ENCODE results near the gene MOV10. TPM values are rescaled to one million over a fixed set of nuclear protein-coding genes. Genes with fewer than 3 reads are reported as not detected.

Gene MOV10
- total RNA-seq, 2 donors from 2014 or later, result 61.6 to 62.7 TPM

- H3K27me3 ChIP-seq, result no peaks in the 10 kb centered on the region
- DNase-seq, result no peak
- intact Hi-C loops (cut with DNase I), result no loop called here
- H3K9ac ChIP-seq (ENCODE audit: low read depth in 2 of 2, low read length in 2 of 2), result no peak overlapping the region
- no peaks in the 10 kb centered on the region for H3K4me1 ChIP-seq
- no peaks in the 10 kb centered on the region for H3K9me3 ChIP-seq
- H3K4me3 ChIP-seq, result no peak overlapping the region
- no peak overlapping the region for H3K27ac ChIP-seq
- H3K36me3 ChIP-seq, result no peaks in the 10 kb centered on the region
- no peak for TF ChIP-seq CTCF (IDR thresholded peaks at IDR 0.05)
Observed at GRCh38 chr1:112731451-112731850, 57.0 kb downstream of the MOV10 start.

GRCh38 chr1:112735752-112736151 is 61.3 kb downstream of the MOV10 start:
- no peak overlapping the region for H3K4me3 ChIP-seq
- no peak for DNase-seq
- H3K4me1 ChIP-seq, result no peaks in the 10 kb centered on the region
- no peaks in the 10 kb centered on the region for H3K9me3 ChIP-seq
- H3K27ac ChIP-seq, result no peak overlapping the region
- H3K36me3 ChIP-seq, result no peaks in the 10 kb centered on the region
- TF ChIP-seq CTCF (IDR thresholded peaks at IDR 0.05), result no peak
- no peaks in the 10 kb centered on the region for H3K27me3 ChIP-seq
- intact Hi-C loops (cut with DNase I), result no loop called here
- no peak overlapping the region for H3K9ac ChIP-seq (ENCODE audit: low read depth in 2 of 2, low read length in 2 of 2)

- intact Hi-C loops (cut with DNase I), result no loop called here
Observed at GRCh38 chr1:112737573-112737972, 63.1 kb downstream of the MOV10 start.

GRCh38 chr1:112743174-112744008 is 68.9 kb downstream of the MOV10 start:
- no peaks in the 10 kb centered on the region for H3K9me3 ChIP-seq
- H3K27me3 ChIP-seq, result peaks cover 28% of the 10 kb centered on the region
- H3K4me3 ChIP-seq, result peak overlapping the region; percentile 19
- intact Hi-C loops (cut with DNase I), result no loop called here
- no peaks in the 10 kb centered on the region for H3K36me3 ChIP-seq
- no peak overlapping the region for H3K27ac ChIP-seq
- peaks cover 8% of the 10 kb centered on the region for H3K4me1 ChIP-seq
- H3K9ac ChIP-seq (ENCODE audit: low read depth in 2 of 2, low read length in 2 of 2), result no peak overlapping the region
- DNase-seq, result no peak
- TF ChIP-seq CTCF (IDR thresholded peaks at IDR 0.05), result no peak

More at GRCh38 chr1:112737573-112737972, 63.1 kb downstream of the MOV10 start:
- DNase-seq, result no peak
- no peak overlapping the region for H3K27ac ChIP-seq
- no peak overlapping the region for H3K9ac ChIP-seq (ENCODE audit: low read depth in 2 of 2, low read length in 2 of 2)
- no peak for TF ChIP-seq CTCF (IDR thresholded peaks at IDR 0.05)
- H3K27me3 ChIP-seq, result peaks cover 6% of the 10 kb centered on the region
- H3K36me3 ChIP-seq, result no peaks in the 10 kb centered on the region
- H3K4me1 ChIP-seq, result no peaks in the 10 kb centered on the region
- no peak overlapping the region for H3K4me3 ChIP-seq
- H3K9me3 ChIP-seq, result no peaks in the 10 kb centered on the region

GRCh38 chr1:112744009-112744578 is 69.6 kb downstream of the MOV10 start:
- H3K27ac ChIP-seq, result no peak overlapping the region
- H3K4me3 ChIP-seq, result peak overlapping the region; percentile 19
- H3K4me1 ChIP-seq, result peaks cover 8% of the 10 kb centered on the region
- H3K9ac ChIP-seq (ENCODE audit: low read depth in 2 of 2, low read length in 2 of 2), result no peak overlapping the region
- H3K27me3 ChIP-seq, result peaks cover 28% of the 10 kb centered on the region
- intact Hi-C loops (cut with DNase I), result no loop called here
- no peaks in the 10 kb centered on the region for H3K36me3 ChIP-seq
- TF ChIP-seq CTCF (IDR thresholded peaks at IDR 0.05), result no peak
- no peaks in the 10 kb centered on the region for H3K9me3 ChIP-seq
- DNase-seq, result no peak

Data from colonic mucosa (tissue), 4 donors.